Measurements from ENCODE around the gene ZNF367.

The ZNF367 gene

GRCh38 chr9:96344458-96345180 is 73.6 kb downstream of the ZNF367 start:
- Histone ChIP-seq H3K27ac (ENCODE audit: low read depth, low read length) (no peak overlapping the region), H2AK5ac (ENCODE audit: low read length) (no peak overlapping the region), H3K79me1 (ENCODE audit: low read length) (peaks cover 7% of the 10 kb centered on the region), H3K4me2 (ENCODE audit: low read length) (no peak overlapping the region), H3K23ac (ENCODE audit: low read length) (no peak overlapping the region), H3K9me3 (ENCODE audit: insufficient read depth, low read depth, low read length) (peaks cover 7% of the 10 kb centered on the region), H3K14ac (ENCODE audit: low read length) (no peak overlapping the region), H4K12ac (ENCODE audit: low read depth, low read length) (no peak overlapping the region), H2BK5ac (ENCODE audit: low read depth, low read length, poor library complexity) (no peak overlapping the region), H3K4me3 (ENCODE audit: low read depth, low read length) (no peak overlapping the region), H3K27me3 (ENCODE audit: insufficient read depth, low read length) (no peaks in the 10 kb centered on the region), H3K9ac (ENCODE audit: low read length) (no peak overlapping the region), H2BK12ac (ENCODE audit: low read length) (no peak overlapping the region), H2BK120ac (ENCODE audit: insufficient read depth, low read length, poor library complexity) (no peak overlapping the region), H3K18ac (ENCODE audit: low read length) (no peak overlapping the region), H2AFZ (ENCODE audit: insufficient read depth, low read length, poor library complexity) (no peak overlapping the region), H3K4ac (ENCODE audit: low read depth, low read length) (no peak overlapping the region), H3K79me2 (ENCODE audit: control insufficient read depth, insufficient read depth, low read length, poor library complexity) (no peaks in the 10 kb centered on the region), H3K36me3 (ENCODE audit: control insufficient read depth in 1 of 2, insufficient read depth in 2 of 2, low read length in 2 of 2) (peaks cover 5 to 14% of the 10 kb centered on the region in 2 experiments), H3K4me1 (ENCODE audit: control insufficient read depth in 1 of 2, insufficient read depth in 2 of 2, low read length in 2 of 2) (peaks cover 0 to 4% of the 10 kb centered on the region in 2 experiments), H4K8ac (ENCODE audit: low read depth, low read length) (no peak overlapping the region), H4K91ac (ENCODE audit: low read depth, low read length) (no peak overlapping the region)
- peak in 1 of 2 donors; percentile 46 for DNase-seq
- no CpG with 5 or more reads among the region's 6 CpGs for WGBS (ENCODE audit: extremely low coverage, insufficient coverage, insufficient read length)

DNA sequence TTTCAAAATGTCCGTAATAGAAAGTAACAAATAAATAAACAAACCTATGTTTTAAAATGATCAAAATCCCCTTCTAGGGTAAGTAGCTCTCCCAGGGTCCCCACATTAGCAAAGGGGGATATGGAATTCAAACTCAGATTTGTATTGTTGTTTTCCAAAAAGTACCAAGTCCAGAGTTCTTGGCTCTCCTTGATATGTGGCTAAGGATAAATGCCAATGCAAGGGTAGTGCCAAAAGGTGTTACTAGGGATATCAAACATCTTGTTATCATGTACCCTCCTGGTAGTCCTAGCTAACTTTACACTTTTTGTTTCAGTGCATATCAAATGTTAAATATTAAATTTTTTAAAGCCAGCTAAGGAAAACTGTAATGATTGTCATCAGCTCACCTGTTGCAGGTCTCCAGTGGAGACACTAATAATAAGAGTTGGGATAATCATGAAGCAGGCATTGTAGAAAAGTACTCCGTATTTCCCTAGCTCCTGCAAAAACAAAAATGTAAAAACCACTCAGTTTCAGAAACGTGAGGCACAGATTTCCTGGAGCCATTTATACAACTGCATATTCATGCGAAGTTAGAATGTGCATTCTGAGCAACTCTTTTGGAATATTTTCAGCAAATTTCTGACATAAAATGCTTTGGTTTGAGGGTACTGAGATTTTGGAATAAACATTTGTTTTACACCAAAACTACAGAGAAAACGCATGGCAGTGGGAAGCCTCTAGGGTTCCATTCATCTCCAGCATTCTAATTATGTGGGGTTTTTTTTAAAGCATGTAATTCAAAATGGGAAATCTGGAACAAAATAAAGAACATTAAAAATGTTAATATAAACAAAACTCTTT is 74.4 kb downstream of the ZNF367 start:
- no peak overlapping the region for H4K8ac ChIP-seq (ENCODE audit: low read depth, low read length)
- no CpG with 5 or more reads among the region's 5 CpGs for WGBS (ENCODE audit: extremely low coverage, insufficient coverage, insufficient read length)
- no peak for DNase-seq

DNA sequence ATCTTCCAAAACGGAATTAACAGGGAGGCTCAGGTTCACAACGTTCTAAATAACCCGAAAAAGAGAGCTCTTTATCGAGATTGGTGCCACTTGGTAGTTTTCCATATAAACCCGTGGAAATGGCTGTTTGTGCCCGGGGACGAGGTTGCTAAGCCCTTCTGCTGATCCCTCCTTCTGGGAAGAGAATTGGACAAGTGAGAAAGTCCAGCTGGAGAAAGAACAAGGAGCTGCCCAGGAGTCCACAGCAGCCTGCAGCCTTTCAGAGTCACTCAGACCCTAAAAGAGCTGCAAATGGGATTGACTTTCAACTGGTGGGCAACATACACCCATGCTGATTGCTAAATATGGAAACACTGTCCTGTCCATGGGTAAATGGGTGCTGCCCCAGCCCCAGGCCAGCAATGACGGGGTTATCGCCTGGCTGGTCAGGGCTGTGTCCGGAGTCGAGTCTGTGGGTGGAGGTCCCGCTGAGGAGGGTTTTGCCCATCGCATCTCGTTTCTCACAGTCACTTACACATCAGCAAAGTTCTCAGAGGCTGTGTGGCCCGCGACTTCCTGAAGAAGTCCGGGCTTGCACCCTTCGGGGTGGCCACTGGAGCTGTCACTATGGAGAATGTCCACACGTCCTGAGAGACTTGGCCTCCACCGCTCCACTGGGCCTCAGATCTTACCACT is 75.5 kb downstream of the ZNF367 start:
- Histone ChIP-seq H3K23ac (ENCODE audit: low read length) (no peak overlapping the region), H3K4me2 (ENCODE audit: low read length) (no peak overlapping the region), H4K12ac (ENCODE audit: low read depth, low read length) (no peak overlapping the region), H3K79me1 (ENCODE audit: low read length) (peaks cover 7% of the 10 kb centered on the region), H3K18ac (ENCODE audit: low read length) (peak overlapping the region; percentile 14), H4K91ac (ENCODE audit: low read depth, low read length) (peak overlapping the region; percentile 35), H2AFZ (ENCODE audit: insufficient read depth, low read length, poor library complexity) (no peak overlapping the region), H2AK5ac (ENCODE audit: low read length) (peak overlapping the region; percentile 5), H3K9ac (ENCODE audit: low read length) (no peak overlapping the region), H2BK12ac (ENCODE audit: low read length) (peak overlapping the region; percentile 91), H3K27me3 (ENCODE audit: insufficient read depth, low read length) (no peaks in the 10 kb centered on the region), H3K79me2 (ENCODE audit: control insufficient read depth, insufficient read depth, low read length, poor library complexity) (no peaks in the 10 kb centered on the region), H3K14ac (ENCODE audit: low read length) (peak overlapping the region; percentile 43), H3K4ac (ENCODE audit: low read depth, low read length) (peak overlapping the region; percentile 24), H4K8ac (ENCODE audit: low read depth, low read length) (no peak overlapping the region), H3K4me3 (ENCODE audit: low read depth, low read length) (no peak overlapping the region), H3K9me3 (ENCODE audit: insufficient read depth, low read depth, low read length) (peaks cover 2% of the 10 kb centered on the region), H3K4me1 (ENCODE audit: control insufficient read depth in 1 of 2, insufficient read depth in 2 of 2, low read length in 2 of 2) (peaks cover 0 to 4% of the 10 kb centered on the region in 2 experiments), H3K27ac (ENCODE audit: low read depth, low read length) (no peak overlapping the region), H2BK120ac (ENCODE audit: insufficient read depth, low read length, poor library complexity) (peak overlapping the region; percentile 36), H2BK5ac (ENCODE audit: low read depth, low read length, poor library complexity) (no peak overlapping the region), H3K36me3 (ENCODE audit: control insufficient read depth in 1 of 2, insufficient read depth in 2 of 2, low read length in 2 of 2) (peaks cover 5 to 10% of the 10 kb centered on the region in 2 experiments)
- no CpG with 5 or more reads among the region's 20 CpGs for WGBS (ENCODE audit: extremely low coverage, insufficient coverage, insufficient read length)
- no peak for DNase-seq

More for the DNA sequence above, 74.4 kb downstream of the ZNF367 start:
- H3K4me1 ChIP-seq (ENCODE audit: control insufficient read depth in 1 of 2, insufficient read depth in 2 of 2, low read length in 2 of 2), result peaks cover 0 to 4% of the 10 kb centered on the region in 2 experiments
- H3K27ac ChIP-seq (ENCODE audit: low read depth, low read length), result no peak overlapping the region
- H3K79me2 ChIP-seq (ENCODE audit: control insufficient read depth, insufficient read depth, low read length, poor library complexity), result no peaks in the 10 kb centered on the region
- H3K23ac ChIP-seq (ENCODE audit: low read length), result no peak overlapping the region
- no peak overlapping the region for H3K4me3 ChIP-seq (ENCODE audit: low read depth, low read length)
- H3K4me2 ChIP-seq (ENCODE audit: low read length), result no peak overlapping the region
- peaks cover 7% of the 10 kb centered on the region for H3K79me1 ChIP-seq (ENCODE audit: low read length)
- no peak overlapping the region for H2AFZ ChIP-seq (ENCODE audit: insufficient read depth, low read length, poor library complexity)
- no peaks in the 10 kb centered on the region for H3K27me3 ChIP-seq (ENCODE audit: insufficient read depth, low read length)
- H3K18ac ChIP-seq (ENCODE audit: low read length), result no peak overlapping the region
- no peak overlapping the region for H4K12ac ChIP-seq (ENCODE audit: low read depth, low read length)
- H3K14ac ChIP-seq (ENCODE audit: low read length), result no peak overlapping the region
- H3K4ac ChIP-seq (ENCODE audit: low read depth, low read length), result no peak overlapping the region
- no peak overlapping the region for H2BK120ac ChIP-seq (ENCODE audit: insufficient read depth, low read length, poor library complexity)
- no peak overlapping the region for H2BK5ac ChIP-seq (ENCODE audit: low read depth, low read length, poor library complexity)
- H2AK5ac ChIP-seq (ENCODE audit: low read length), result no peak overlapping the region
- peaks cover 7% of the 10 kb centered on the region for H3K9me3 ChIP-seq (ENCODE audit: insufficient read depth, low read depth, low read length)
- no peak overlapping the region for H3K9ac ChIP-seq (ENCODE audit: low read length)
- H2BK12ac ChIP-seq (ENCODE audit: low read length), result no peak overlapping the region
- peaks cover 5 to 14% of the 10 kb centered on the region in 2 experiments for H3K36me3 ChIP-seq (ENCODE audit: control insufficient read depth in 1 of 2, insufficient read depth in 2 of 2, low read length in 2 of 2)
- H4K91ac ChIP-seq (ENCODE audit: low read depth, low read length), result no peak overlapping the region

DNA sequence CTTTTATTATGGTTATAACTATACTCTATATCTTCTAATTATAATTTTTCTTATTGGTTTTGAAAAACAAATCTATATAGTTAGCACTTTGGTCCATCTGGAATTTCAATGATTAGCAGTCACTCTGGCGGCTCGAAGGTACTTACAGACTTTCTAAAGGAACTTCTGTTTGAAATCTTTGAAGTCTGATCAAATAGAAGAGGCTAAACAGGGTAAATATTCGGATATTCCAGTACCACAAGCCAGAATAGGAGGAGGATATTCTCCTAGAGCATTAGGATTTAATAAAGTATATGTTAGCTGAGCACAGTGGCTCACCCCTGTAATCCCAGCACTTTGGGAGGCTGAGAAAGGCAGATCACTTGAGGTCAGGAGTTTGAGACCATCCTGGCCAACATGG is 77.5 kb downstream of the ZNF367 start:
- Histone ChIP-seq H4K91ac (ENCODE audit: low read depth, low read length) (no peak overlapping the region), H2BK120ac (ENCODE audit: insufficient read depth, low read length, poor library complexity) (no peak overlapping the region), H3K27ac (ENCODE audit: low read depth, low read length) (no peak overlapping the region), H3K9me3 (ENCODE audit: insufficient read depth, low read depth, low read length) (peaks cover 2% of the 10 kb centered on the region), H3K4me1 (ENCODE audit: control insufficient read depth in 1 of 2, insufficient read depth in 2 of 2, low read length in 2 of 2) (peaks cover 0 to 4% of the 10 kb centered on the region in 2 experiments), H3K14ac (ENCODE audit: low read length) (no peak overlapping the region), H3K79me2 (ENCODE audit: control insufficient read depth, insufficient read depth, low read length, poor library complexity) (no peaks in the 10 kb centered on the region), H3K23ac (ENCODE audit: low read length) (no peak overlapping the region), H2BK12ac (ENCODE audit: low read length) (peak overlapping the region; percentile 40), H3K4me3 (ENCODE audit: low read depth, low read length) (no peak overlapping the region), H3K27me3 (ENCODE audit: insufficient read depth, low read length) (no peaks in the 10 kb centered on the region), H3K36me3 (ENCODE audit: control insufficient read depth in 1 of 2, insufficient read depth in 2 of 2, low read length in 2 of 2) (peaks cover 5 to 10% of the 10 kb centered on the region in 2 experiments), H3K4ac (ENCODE audit: low read depth, low read length) (no peak overlapping the region), H2BK5ac (ENCODE audit: low read depth, low read length, poor library complexity) (no peak overlapping the region), H4K12ac (ENCODE audit: low read depth, low read length) (no peak overlapping the region), H3K79me1 (ENCODE audit: low read length) (peaks cover 6% of the 10 kb centered on the region), H2AFZ (ENCODE audit: insufficient read depth, low read length, poor library complexity) (no peak overlapping the region), H3K18ac (ENCODE audit: low read length) (no peak overlapping the region), H2AK5ac (ENCODE audit: low read length) (peak overlapping the region; percentile 21), H3K4me2 (ENCODE audit: low read length) (no peak overlapping the region), H3K9ac (ENCODE audit: low read length) (no peak overlapping the region), H4K8ac (ENCODE audit: low read depth, low read length) (no peak overlapping the region)
- DNase-seq, result no peak
- no CpG with 5 or more reads among the region's 3 CpGs for WGBS (ENCODE audit: extremely low coverage, insufficient coverage, insufficient read length)
